Heart right ventricle (tissue), 16 donors: Measurements from ENCODE around the gene ANXA1. TPM values are rescaled to one million over a fixed set of nuclear protein-coding genes. Genes with fewer than 3 reads are reported as not detected.

Experiments used
- ATAC-seq, 8 donors: fragments of 200-7000 bp; cut with Tn5 transposase; one replicate each; pipeline ENCODE4 v1.9.1; 2020; ENCODE audit warnings: mild to moderate bottlenecking in 8 of 8, moderate library complexity in 8 of 8, moderate number of reproducible peaks in 1 of 8
- DNase-seq, 2 donors: peaks; one replicate each; pipeline ENCODE4 v3.0.0-alpha.2; 2020
- H3K27ac ChIP-seq, 10 donors: fragments of 200-600 bp; sonication (generic) in 2 of 10; one replicate each; pipeline versions ENCODE4 v1.5.0 to v1.8.0; 2020 to 2022; ENCODE audit warnings: mild to moderate bottlenecking in 3 of 10
- H3K27me3 ChIP-seq, 7 donors: fragments of 200-600 bp; one replicate each; pipeline ENCODE4 v1.8.0; 2021 to 2022; ENCODE audit warnings: mild to moderate bottlenecking in 2 of 7
- H3K36me3 ChIP-seq, 9 donors: fragments of 200-600 bp; sonication (generic) in 1 of 9; one replicate each; pipeline versions ENCODE4 v1.5.0 to v1.8.0; 2020 to 2022; ENCODE audit warnings: mild to moderate bottlenecking in 2 of 9
- H3K4me1 ChIP-seq, 9 donors: fragments of 200-600 bp; sonication (generic) in 1 of 9; one replicate each; pipeline versions ENCODE4 v1.5.0 to v1.8.0; 2020 to 2022; ENCODE audit warnings: mild to moderate bottlenecking in 4 of 9
- H3K4me3 ChIP-seq, 10 donors: fragments of 200-600 bp; sonication (generic) in 2 of 10; one replicate each; pipeline versions ENCODE4 v1.5.0 to v1.8.0; 2020 to 2022; ENCODE audit warnings: mild to moderate bottlenecking in 7 of 10, moderate library complexity in 2 of 10
- H3K9me3 ChIP-seq, 11 donors: fragments of 200-600 bp in 10 of 11; sonication (generic) in 2 of 11; one replicate each; pipeline versions ENCODE4 v1.5.0 to v1.8.0; 2013 to 2022; ENCODE audit warnings: mild to moderate bottlenecking in 2 of 11, control low read depth in 1 of 11, moderate library complexity in 1 of 11
- CTCF ChIP-seq, 9 donors: fragments of 200-600 bp; sonication (generic) in 2 of 9; IDR thresholded peaks; one replicate each; pipeline versions ENCODE4 v1.5.0 to v1.8.0; 2021 to 2022; ENCODE audit warnings: antibody characterized with exemption in 9 of 9, mild to moderate bottlenecking in 5 of 9, moderate library complexity in 1 of 9
- WGBS, 2 donors: extraction: QIAGEN DNeasy Blood & Tissue Kit; methylation state at CpG; one replicate each; pipeline ENCODE4 v1.1.7; 2013; ENCODE audit warnings: inconsistent platforms in 1 of 2; 5-methylcytosine and 5-hydroxymethylcytosine counted together
- intact Hi-C, 10 donors: fragments of 100-400 bp; cut with DNase I; formaldehyde crosslinking; loops; one replicate each; pipeline versions ENCODE4 v1.11.1 to v1.14.2; 2022
- polyA plus RNA-seq, 2 donors: library from polyadenylated mRNA; stranded (reverse); fragments of 200-250 nt; gene quantifications; one replicate each; pipeline ENCODE4 v1.2.3, GENCODE V29; 2013
- total RNA-seq, 10 donors: library from RNA; stranded (reverse); fragmentation: NEBNext Ultra II Directional in 3 of 10; extraction: Animal tissue kit (Norgen Biotek cat#: 25700) in 3 of 10; gene quantifications; one replicate each; pipeline versions ENCODE4 v1.2.1 to v1.2.4, GENCODE V29; 2021 to 2023
- donor health status: Arrhythmogenic right ventricular cardiomyopathy.
- donor health status: ischemic (EF 13 %, LVEDD 7.1; RV severe dilation, severe dysfunction).
- donor health status: healthy with polysubstance abuse.
- donor health status: DM: no; HTN: yes; CAD: no.
- donor health status: DM: no; HTN: no; CAD: no.
- donor health status: ischemic (EF 25% LVEDD 6.9; RV normal size, moderate dysfunction).
- donor health status: ischemic (EF 25% LVEDD 5.7; RV mildly dilated, moderate dysfunction).
- donor health status: healthy.
- donor health status: DM: yes; HTN: yes; CAD: no.
- donor health status: Ischemic cardiomyopathy.
- donor health status: ischemic (EF 35%, LVEDD 5.7; RV mildly dilated, moderate dysfunction).
- donor health status: nonischemic (EF 11% LVEDD 7.7; RV severe dilation, severe dysfunction).
- donor health status: DM: yes; HTN: yes; CAD: no.
- donor health status: PGD.
- donor health status: ischemic (EF 29% LVEDD 5.4; RV normal size, mild dysfunction).
- donor health status: nonischemic (EF 23%, LVEDD 6.1; RV moderate dilation, normal function).

ANXA1 gene
- total and polyA plus RNA-seq, 12 donors, result 21.1 to 126 (median 40.7) TPM

- WGBS, 2 donors, result 57 to 60% methylated on average over 2 of the region's 2 CpGs
- ATAC-seq, result no peak
- H3K36me3 ChIP-seq, result no peaks in the 10 kb centered on the region
These were observed 47.8 kb downstream of the ANXA1 start for GRCh38 chr9:73199448-73199847.

DNA sequence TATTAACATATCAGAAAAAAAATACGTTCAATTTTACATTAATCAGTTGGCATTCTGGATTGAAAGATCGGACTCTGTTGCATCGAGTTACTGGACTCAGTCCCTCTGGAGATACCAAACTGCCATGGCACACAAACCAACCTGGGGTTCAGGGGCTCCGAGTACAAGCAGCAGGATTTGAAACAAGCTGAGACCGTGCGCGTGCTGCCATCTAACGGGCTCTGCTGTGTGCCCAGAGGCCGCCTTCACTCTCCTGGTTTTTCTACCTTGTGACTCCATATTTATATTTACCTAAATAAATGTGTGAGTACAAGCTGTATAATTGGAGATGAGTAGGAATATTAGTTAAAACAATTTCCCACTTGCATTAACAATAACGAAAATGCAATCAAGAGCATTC lies 48.2 kb downstream of the ANXA1 start:
- H3K27ac ChIP-seq, result no peak overlapping the region
- no peaks in the 10 kb centered on the region for H3K9me3 ChIP-seq
- intact Hi-C loops, result loop anchor here in 6 of 10 donors (5.0 to 10.0 kb wide), 6 partner anchors 365 to 1545 kb away; no protein-coding TSS in a partner anchor
- H3K4me3 ChIP-seq, result no peak overlapping the region
- H3K27me3 ChIP-seq, result peaks cover 0 to 27% (median 0%) of the 10 kb centered on the region in 7 donors
- DNase-seq (no peak), ATAC-seq (no peak)
- TF ChIP-seq CTCF (IDR thresholded peaks at IDR 0.05), result peak in 1 of 9 donors; percentile 4
- peaks cover 0 to 16% (median 0%) of the 10 kb centered on the region in 9 donors for H3K4me1 ChIP-seq
- no peaks in the 10 kb centered on the region for H3K36me3 ChIP-seq
- WGBS, 2 donors, result 47 to 60% methylated on average over 10 of the region's 10 CpGs

More at GRCh38 chr9:73199448-73199847, 47.8 kb downstream of the ANXA1 start:
- intact Hi-C loops, result no loop called here
- no peak for DNase-seq
- TF ChIP-seq CTCF (IDR thresholded peaks at IDR 0.05), result no peak
- Histone ChIP-seq H3K27ac (no peak overlapping the region), H3K27me3 (peaks cover 0 to 27% (median 0%) of the 10 kb centered on the region in 7 donors), H3K4me3 (no peak overlapping the region), H3K4me1 (peaks cover 0 to 16% (median 0%) of the 10 kb centered on the region in 9 donors), H3K9me3 (no peaks in the 10 kb centered on the region)

DNA sequence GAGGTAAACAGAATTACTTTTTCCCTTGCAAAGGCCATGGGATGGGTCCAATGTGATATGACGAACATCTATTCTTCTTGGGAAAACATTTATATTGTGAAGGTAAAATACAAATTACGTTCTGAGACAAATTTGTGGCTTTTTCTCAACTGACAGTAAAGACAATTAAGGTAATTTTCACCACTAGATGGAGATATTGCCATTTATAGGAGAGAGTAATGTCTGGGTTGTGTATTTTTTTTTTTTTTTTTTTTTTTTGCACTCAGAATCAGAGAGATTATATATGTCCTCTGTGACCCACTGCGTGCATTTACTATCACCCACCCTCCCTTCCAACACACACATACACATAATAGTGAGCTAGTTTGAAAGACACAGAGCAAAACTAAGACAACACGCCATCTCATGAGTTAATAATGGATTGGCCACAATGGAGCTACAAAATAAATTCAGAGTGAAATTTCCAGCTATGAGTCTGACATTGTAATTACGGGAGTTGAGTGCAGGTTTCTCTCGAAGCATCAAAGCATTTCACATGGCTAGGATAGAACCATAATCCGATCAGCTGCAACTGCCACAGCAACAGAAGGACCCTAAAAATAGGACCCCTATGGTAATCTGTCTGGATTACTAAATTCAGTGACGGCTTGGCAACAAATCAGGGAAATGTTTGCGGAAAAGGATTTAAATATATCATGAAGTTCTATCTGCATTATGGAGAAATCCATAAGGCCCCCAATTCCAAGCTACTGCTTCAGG lies 49.2 kb downstream of the ANXA1 start:
- Histone ChIP-seq H3K27me3 (peaks cover 0 to 27% (median 0%) of the 10 kb centered on the region in 7 donors), H3K4me3 (no peak overlapping the region), H3K4me1 (peaks cover 0 to 16% (median 0%) of the 10 kb centered on the region in 9 donors), H3K27ac (no peak overlapping the region), H3K9me3 (no peaks in the 10 kb centered on the region), H3K36me3 (no peaks in the 10 kb centered on the region)
- intact Hi-C loops, result loop anchor here in 6 of 10 donors (5.0 to 10.0 kb wide), 6 partner anchors 364 to 1544 kb away; no protein-coding TSS in a partner anchor
- peak; percentile 28 to 68 (median 51) for TF ChIP-seq CTCF (IDR thresholded peaks at IDR 0.05)
- ATAC-seq, result peak in 1 of 8 donors; percentile 22
- no peak for DNase-seq
- WGBS, 2 donors, result 43 to 44% methylated on average over 9 of the region's 9 CpGs

- Histone ChIP-seq H3K27ac (no peak overlapping the region), H3K4me3 (no peak overlapping the region), H3K36me3 (no peaks in the 10 kb centered on the region), H3K27me3 (peaks cover 0 to 23% (median 0%) of the 10 kb centered on the region in 7 donors), H3K9me3 (no peaks in the 10 kb centered on the region), H3K4me1 (peaks cover 0 to 16% (median 0%) of the 10 kb centered on the region in 9 donors)
- intact Hi-C loops, result loop anchor here in 6 of 10 donors (5.0 to 10.0 kb wide), 6 partner anchors 362 to 1542 kb away; no protein-coding TSS in a partner anchor
- 0 to 10% methylated on average over 1 of the region's 1 CpG for WGBS, 2 donors
- no peak for DNase-seq
- no peak for TF ChIP-seq CTCF (IDR thresholded peaks at IDR 0.05)
- ATAC-seq, result no peak
These were observed 51.3 kb downstream of the ANXA1 start for GRCh38 chr9:73202980-73203379.
